Activated T-cell treated with anti-CD3 and anti-CD28 coated beads, Interleukin-2, amount 50 U/mL, for 48 hours (primary cell): Measurements from ENCODE around the gene TOLLIP.
"Not testable (repeated sequence)": the region's sequence is repeated elsewhere in the genome, so short reads cannot be mapped to it uniquely, and the experiment has no call there.

Experiments used
- DNase-seq, 2 experiments: peaks; one replicate each; pipeline ENCODE4 v3.0.0-alpha.2; 2020

Gene TOLLIP

DNA sequence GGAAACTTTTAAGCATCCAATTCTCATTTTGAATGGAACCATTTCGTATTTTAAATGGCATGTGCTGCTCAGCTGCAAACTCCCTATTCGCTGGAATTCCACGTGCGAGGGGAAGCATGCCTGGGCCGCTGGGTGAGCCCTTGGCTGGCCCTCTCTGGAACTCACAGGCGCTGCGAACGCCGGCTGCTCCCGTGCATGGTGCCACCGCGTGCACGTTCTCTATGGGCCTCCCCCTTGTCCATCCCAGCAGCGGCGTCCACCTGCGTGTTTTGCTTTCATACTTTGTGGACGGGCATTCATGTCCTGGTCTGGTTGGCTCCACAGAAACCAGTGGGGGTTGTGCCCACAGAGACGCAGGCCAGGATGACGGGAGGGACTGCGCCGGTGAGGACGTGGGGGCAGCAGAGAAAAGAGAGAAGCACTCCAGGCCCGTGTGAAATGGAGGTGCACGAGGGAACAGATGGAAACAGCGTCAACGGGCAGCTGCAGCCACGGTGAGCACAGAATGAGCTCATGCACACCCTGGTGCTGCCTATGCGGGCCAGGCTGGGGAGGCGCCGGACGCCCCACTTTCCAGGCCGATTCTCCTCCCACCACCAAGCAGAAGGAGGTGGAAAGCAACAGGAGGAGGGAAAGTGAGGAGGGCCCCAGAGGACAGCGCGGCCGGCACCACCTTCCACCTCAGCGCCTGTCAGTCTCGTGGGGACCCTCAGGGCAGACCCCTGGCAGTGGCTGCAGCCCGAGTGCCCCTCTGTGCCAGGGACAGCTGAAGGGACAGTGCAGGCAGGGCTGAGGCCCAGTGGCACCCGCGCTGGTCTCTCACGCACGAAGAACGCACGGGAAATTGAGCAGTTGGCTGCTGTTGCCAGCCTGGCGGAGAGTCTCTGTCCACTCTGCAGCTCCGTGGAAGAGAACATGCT lies 29.1 kb downstream of the TOLLIP start:
- no peak for DNase-seq

GRCh38 chr11:1279674-1280055 lies 29.8 kb downstream of the TOLLIP start:
- DNase-seq, result no peak

DNA sequence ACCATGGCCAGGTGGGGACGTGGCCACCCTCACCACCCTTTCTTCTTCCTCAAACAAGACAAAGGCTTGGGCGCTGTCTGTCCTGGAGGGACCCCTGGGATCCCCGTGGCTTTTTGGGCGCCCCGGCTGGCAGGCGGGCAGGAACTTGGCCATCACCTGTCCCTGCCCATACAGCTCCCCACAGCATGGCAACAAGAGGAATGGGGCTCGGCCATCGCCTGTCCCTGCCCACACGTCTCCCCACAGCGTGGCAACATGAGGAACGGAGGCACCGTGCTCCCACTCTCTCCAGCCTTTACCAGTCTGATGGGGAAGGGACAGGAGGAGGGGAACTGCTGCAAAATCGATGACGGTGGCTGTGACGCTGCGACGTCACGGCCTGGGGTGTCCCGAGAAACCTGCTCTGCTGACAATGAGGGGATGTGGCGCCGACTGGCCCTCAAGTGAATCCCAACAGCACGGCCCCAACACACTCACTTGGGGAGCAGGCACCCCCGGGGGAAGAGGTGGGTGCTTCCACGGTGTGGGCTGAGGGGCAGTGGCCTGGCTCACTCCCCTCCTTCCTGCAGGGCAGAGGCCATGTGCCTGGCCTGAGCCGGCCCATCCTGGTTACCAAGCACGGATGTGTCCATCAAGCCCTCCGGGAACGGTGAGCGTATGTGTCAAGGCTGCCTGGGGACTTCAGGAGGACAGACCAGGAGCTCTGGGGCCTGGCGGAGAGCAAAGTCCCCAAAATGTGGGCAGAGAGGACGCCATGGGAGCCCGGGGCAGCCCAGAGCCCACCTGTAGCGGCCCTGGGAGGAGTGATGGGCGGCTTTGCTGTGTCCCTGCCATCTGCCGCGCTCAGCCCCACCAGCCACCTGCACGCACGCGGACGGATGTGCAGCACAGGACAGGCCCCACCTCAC lies 30.4 kb downstream of the TOLLIP start:
- DNase-seq, result no peak

DNA sequence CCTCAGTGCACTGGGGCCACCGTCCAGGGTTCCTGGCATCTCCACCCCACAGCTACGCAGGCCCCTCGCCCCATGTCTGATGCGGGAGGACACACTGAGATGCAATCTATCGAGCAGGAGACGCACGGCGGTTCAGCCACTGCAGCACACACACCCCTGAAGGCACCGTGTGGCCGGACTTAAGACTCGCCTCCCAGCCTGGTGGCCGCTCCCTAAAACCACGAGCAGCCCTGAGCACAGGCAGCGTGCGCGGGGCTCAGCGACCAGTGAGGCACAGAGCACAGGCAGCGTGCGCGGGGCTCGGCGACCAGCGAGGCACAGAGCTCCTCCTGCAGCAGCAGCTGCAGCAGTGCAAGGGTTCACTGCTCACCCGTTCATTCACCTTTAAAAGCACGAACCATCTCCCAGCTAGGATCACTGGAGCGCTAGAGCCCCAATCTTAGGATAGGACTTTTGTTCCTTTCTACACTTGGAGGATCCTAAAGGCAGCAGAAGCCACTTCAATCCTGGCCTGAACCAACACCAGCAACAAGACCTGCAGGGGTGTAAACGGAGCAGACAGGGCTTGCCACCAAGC lies 31.4 kb downstream of the TOLLIP start:
- DNase-seq, result no peak

DNA sequence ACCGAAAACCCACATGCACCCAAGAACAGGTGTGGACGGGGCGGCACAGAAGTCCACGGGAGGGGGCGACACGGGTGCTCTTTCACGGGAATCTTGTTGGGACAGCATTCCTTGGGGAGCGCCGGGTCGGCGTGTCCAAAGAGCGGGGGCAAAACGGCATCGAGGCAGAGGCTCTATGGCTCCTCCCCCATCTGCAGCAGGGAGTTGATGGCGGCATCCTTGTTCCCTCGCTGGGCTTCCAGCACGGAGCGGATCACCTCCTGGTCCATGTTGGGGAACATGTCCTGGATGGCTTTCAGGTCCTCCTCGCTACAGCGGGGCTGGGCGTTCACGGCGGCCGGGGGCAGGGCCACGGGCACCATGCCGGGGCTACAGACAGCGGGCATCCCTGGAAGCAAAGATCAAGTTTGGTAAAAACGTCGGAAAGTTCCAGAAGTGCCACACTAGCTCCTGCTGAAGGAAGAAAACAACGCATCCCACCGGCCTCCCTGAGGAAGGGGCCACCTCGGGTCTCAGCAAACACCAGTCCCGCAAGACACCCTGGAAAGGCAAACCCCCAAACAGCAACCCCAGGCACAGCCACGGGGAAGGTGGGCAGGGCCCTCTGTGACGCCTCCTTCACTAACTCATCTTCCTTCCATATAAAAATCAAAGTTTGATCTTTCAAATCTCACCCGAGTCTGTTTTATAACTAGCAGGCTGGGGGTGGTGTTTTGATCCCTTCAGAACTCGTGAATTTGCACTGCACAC lies 32.4 kb downstream of the TOLLIP start:
- DNase-seq, result no peak

DNA sequence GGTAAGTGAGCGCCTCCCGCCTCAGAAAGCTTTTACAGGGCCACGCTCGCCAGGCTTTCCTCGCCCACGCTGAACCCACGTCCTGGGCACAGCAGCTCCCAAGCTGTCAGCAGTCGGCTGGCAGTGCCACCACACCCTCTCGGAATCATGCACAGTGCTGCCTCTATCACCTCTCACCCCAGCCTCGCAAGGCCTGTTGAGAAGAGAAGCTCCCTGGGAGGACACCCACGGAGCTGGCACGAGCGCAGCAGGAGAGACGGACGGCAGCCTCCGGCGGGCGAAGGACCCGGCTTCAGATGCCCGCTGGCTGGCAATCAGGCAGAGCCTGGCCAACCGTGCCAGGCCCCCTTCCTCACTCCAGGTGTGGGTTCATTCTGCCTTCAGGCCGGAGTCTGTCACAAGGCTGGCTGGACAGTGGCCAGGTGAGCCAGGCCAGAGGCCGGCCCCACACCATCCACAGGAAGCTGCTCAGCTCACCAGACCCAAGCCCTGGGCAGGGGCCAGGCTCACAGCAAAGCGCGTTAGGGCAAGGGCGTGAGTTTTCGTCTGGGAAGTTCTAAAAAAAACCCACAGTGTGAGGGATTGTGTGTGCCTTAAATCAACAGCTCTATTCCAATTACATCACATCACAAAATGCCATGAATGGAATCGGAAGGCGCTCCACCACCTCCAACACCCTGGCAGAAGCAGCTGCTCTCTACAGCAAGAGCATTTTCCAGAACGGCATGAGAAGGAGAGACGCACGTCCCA lies 33.2 kb downstream of the TOLLIP start:
- DNase-seq, result no peak

GRCh38 chr11:1275021-1275420 lies 34.4 kb downstream of the TOLLIP start:
- no peak for DNase-seq

DNA sequence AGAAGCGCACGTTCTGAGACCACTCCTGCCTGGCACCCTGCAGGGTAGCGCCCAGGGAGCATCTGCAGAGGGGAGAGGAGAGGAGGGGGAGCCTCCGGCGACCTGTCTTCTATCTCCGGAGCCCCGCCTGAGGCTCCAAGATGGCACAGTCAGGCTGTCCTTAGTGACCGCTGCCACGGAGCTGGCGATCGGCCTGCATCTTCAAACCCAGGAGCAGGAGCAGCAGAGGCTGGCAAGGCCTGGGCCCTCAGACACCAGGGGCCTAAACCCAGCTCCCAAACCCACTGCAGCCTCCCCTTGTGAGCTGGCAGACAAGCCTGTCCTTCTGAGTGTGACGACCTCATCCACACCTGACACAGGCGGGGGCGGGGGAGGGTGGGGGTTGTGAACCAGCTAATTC lies 34.9 kb downstream of the TOLLIP start:
- no peak for DNase-seq

DNA sequence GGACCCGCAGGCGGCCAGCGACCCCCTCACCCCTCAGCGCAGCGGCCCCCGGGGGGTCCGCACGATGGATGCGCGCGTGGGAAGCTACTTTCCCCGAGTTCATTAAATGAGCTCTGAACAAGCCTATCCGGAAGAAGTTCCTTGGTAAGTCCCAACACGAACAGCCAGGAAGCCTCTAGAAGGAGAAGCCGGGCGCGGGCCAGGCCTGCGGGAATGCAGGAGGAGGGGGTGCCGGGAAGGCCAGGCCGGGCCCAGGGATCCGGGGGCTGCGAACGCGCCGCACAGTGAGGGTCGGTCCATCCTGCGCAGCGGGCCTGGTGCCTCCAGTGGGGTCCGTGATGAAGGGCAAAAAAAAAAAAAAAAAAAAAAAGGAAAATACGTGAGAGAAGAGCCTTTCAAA lies 36.9 kb downstream of the TOLLIP start:
- DNase-seq, result no peak

GRCh38 chr11:1271927-1272326 lies 37.5 kb downstream of the TOLLIP start:
- DNase-seq, result no peak

DNA sequence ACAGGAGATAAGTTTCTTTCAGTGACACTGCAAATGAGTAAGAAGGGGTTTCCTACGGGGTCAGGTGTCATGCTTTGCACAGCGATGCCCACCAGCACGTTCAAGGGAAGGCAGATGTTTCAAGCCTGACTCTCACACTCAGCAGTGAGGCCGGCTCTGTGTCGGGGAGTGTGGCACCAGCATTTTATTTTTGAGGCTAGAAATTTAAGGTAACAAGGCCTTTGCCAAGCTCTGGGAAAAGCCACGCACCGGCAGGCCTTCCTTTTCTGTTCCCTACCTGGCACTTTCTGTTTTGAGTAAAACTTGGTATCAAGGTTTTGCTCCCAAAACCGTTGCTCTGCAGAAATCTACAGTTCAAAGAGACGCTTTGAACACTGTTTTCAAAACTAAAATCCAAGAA lies 38.0 kb downstream of the TOLLIP start:
- DNase-seq, result no peak

GRCh38 chr11:1271002-1271401 lies 38.4 kb downstream of the TOLLIP start:
- no peak for DNase-seq

- no peak for DNase-seq
These were observed 39.0 kb downstream of the TOLLIP start for GRCh38 chr11:1270476-1270875.

GRCh38 chr11:1269957-1270356 lies 39.5 kb downstream of the TOLLIP start:
- DNase-seq, result no peak

DNA sequence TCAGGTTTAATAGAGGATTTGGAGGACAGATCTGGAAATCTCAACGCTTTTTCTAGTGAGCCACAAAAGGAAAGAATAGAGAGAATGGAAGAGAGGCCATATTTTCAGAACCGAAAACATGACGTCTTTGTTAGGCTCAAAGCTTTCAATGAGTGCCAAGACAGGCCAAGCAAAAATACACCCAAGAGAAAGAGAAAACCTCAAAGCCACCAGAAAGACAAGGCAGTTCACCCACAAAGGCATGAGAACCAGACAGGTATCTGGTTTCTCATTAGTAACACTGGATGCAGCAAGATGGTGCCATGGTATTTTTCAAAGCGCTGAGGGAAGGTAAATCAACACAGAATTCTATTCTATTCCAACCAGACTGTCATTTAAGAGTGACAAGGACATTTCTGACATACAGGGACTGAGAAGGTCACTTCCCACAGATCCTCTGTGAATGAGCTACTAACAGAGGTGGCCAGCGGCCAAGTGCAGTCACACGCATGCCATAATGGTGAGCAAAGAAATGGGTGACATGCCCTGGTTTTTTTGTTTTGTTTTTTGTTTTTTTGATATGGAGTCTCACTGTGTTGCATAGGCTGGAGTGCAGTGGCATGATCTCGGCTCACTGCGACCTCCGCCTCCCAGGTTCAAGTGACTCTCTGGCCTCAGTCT lies 41.9 kb downstream of the TOLLIP start:
- DNase-seq, result no peak

- DNase-seq, result not testable (repeated sequence)
These were observed 42.5 kb downstream of the TOLLIP start for GRCh38 chr11:1266976-1267375.

- not testable (repeated sequence) for DNase-seq
These were observed 44.0 kb downstream of the TOLLIP start for GRCh38 chr11:1265480-1265879.

DNA sequence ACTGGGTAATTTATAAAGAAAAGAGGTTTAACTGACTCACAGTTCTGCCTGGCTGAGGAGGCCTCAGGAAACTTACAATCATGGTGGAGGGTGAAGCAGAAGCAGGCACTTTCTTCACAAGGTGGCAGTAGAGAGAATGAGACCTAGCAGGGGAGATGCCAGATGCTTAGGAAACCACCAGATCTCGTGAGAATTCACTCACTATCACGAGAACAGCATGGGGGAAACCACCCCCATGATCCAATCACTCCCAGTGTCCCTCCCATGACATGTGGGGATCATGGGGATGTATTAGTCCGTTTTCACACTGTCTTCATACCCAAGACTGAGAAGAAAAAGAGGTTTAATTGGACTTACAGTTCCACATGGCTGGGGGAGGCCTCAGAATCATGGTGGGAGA lies 45.0 kb downstream of the TOLLIP start:
- DNase-seq, result peak; percentile 41 to 56

DNA sequence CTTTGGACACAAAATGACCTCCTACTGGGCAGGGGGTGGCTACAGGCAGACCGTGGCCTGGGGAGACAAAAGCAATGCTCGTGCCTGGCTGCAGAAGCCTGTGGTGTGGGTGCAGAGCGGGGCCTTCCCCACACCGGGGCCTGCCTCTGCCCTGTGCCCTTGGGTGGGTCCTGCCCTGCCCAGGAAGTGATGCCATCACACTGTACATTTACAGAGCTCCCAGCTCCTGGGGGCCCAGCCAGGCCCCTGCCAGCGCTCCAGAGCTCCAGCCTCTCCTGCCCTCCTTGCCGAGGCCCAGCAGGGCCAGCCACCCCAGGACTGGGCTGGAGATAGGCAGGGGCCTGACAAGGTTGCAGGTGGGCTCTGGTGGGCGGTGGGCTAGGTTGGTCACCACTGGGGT lies 46.4 kb downstream of the TOLLIP start:
- no peak for DNase-seq

DNA sequence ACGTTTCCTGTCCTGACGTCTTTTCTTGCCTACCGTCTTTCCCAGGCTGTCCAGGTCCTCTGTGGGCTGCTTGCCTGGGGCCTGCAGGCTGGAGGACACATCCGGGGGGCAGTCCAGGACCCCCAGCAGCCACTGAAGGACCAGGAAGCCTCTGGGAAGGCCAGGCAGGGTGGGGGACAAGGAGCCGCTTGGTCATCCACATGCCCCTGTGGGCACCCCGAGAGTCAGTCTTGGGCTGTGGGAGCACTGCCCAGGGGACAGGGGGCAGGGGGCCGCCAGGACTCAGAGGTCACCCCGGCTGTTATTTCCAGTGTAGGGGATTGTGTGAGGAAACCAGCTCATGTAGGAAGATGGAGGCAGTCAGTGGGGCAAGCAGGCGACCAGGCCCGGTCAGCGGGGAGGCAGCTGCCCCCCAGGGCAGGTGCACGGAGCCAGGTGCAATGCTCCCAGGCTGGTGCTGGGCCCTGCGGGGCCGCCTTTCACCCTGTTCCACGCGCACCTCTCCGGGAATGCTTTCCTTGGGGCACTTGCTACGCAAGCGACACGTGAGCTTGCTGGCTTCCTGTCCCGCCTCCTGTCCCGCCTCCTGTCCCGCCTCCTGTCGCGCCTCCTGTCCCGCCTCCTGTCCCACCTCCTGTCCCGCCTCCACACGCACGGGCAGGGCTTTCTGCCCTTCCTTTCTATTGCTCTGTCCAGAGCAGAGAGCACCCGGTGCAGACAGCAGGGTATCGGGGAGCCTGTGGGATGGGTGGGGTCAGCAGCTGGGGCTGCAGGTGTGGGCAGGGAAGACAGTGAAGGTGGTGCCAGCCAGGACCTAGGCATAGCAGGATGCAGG lies 47.0 kb downstream of the TOLLIP start:
- DNase-seq, result peak; percentile 90 to 93
